Lower leg skin (tissue), 3 donors: Measurements from ENCODE around the gene HERC5.

Experiments
- CTCF ChIP-seq, 3 donors: fragments of 450-650 bp; IDR thresholded peaks; one replicate each; pipeline ENCODE4 v1.5.1; 2016; ENCODE audit warnings: antibody characterized with exemption in 3 of 3, mild to moderate bottlenecking in 3 of 3, moderate library complexity in 2 of 3
- POLR2A ChIP-seq, 2 donors: fragments of 450-650 bp; IDR thresholded peaks; one replicate each; pipeline ENCODE4 v1.6.1; 2016 to 2017; ENCODE audit warnings: antibody characterized with exemption in 2 of 2, mild to moderate bottlenecking in 1 of 2, moderate library complexity in 1 of 2

DNA sequence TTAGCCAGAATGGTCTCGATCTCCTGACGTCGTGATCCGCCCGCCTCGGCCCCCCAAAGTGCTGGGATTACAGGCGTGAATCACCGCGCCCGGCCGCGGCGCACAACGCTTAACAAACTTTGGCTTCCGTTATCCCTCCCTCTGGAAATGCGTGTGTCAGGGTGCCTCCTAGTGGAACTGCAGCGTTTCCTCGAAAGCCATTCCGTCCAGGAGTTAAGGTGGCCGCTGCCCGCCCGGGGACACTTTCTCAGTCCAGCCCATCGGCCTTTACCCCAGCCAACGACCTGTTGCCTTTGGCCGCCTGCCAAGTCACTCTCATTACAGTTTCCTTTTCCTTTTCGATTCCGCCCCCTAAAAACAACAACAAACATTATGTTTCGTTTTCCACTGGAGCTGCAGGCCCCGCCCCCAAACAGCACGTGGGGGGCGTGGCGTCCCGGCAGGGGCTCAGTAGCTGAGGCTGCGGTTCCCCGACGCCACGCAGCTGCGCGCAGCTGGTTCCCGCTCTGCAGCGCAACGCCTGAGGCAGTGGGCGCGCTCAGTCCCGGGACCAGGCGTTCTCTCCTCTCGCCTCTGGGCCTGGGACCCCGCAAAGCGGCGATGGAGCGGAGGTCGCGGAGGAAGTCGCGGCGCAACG lies at the start of gene HERC5:
- TF ChIP-seq POLR2A (IDR thresholded peaks at IDR 0.05) (no peak), CTCF (IDR thresholded peaks at IDR 0.05) (peak in 1 of 3 donors; percentile 45)
